GM18505 (cell line): ENCODE measurements around the gene NOTUM.

Source experiments
- ATAC-seq: cut with Tn5 transposase; IDR thresholded peaks from one replicate; pipeline ENCODE4 v1.9.1; 2021; ENCODE audit not compliant: unreplicated experiment
- POLR2A ChIP-seq: IDR thresholded peaks from 4 replicates; pipeline ENCODE4 v1.6.1; 2011; ENCODE audit warnings: borderline replicate concordance; ENCODE audit not compliant: insufficient read depth, insufficient read length; ENCODE audit errors: extremely low read depth

The NOTUM gene

GRCh38 chr17:81928544-81929252 is 32.3 kb downstream of the NOTUM start:
- TF ChIP-seq POLR2A: no peak
- no peak for ATAC-seq

DNA sequence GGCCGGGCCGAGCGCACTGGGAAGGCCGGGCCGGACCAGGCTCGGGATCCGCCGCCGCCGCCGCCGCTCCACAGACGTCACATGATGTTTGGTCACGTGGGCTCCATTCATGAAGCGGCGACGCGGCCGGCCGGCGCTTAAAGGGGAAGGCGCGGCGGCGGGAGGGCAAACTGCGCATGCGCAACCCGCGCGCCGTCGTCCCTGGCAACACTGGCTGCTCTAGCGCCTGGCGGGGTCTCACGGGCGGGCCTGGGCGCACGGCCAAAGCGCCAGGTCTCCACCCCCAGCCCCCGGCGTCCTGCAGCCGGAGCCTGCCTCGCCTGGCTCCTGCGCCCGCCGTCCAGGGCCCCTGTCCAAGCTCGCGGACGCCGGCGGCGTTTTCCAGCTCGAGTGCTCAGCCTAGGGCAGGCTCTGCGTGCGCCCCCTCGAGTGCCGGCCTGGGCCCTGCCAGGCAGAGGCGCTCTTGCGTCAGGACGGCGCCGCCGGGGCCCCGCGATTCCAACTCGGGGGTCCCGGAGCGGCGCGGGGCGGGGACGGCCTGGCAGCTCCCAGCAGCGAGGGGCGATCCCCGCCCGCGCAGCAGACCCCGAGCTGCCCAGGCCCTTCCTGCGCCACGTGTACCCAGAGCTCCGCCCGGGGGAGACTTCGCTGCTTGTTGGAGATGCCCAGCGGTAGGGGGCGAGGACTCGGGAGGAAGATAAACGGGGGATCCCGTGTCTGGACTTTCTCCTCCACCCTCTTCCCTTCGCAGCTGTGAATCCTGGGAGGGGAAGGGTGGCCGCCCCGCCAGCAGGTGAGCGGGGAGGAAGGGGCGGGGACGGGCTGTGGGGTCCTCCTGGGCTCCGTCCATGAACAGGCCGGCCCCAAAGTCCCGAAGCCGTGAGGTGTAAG is 33.1 kb downstream of the NOTUM start, which contains the start of gene MAFG:
Gene MAFG (minus strand): TSS at position 83 of the 891 bp plus-strand sequence. CDS start 4,550 bp downstream, outside the sequence.
- peak; percentile 55 for ATAC-seq

GRCh38 chr17:81927152-81927652 is 33.8 kb downstream of the NOTUM start:
- no peak for TF ChIP-seq POLR2A
- ATAC-seq: peak; percentile 13

More for the DNA sequence above, 33.1 kb downstream of the NOTUM start, which contains the start of gene MAFG:
- TF ChIP-seq POLR2A: peak; percentile 16

DNA sequence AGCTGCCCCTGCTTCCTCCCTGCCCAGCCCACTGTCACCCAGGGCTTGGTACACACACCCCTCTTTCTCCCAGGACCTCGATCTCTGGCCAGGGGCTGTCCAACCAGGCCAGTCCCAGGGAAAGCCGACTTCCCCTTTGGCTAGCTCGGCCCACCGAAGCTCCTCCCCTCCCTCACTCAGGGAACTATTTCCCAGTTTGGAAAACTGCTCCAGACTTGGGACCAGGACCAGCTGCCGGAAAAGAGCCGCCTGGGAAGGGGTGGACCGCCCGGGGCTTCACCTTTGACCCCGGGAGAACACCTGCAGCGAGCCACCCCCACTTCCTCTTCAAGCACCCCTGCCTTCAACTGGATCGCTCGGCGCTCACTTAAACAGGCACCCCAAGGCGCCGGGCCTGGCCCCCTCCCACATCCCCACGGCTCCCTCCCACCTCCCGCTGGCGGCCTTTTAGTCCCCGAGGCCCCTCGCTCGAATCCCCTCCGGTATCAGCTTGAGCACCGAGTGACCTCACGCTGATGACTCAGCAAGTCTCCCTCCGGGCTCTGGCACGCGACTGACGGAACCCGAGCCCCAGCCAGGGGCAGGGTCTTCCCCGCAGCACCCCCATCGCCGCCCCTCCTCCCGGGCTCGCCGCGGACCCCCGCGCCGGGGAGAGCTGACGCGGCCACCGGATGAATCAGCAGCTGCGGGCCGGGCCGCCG is 34.4 kb downstream of the NOTUM start:
- peak; percentile 13 for ATAC-seq
- TF ChIP-seq POLR2A: no peak

GRCh38 chr17:81925860-81926450 is 35.0 kb downstream of the NOTUM start:
- TF ChIP-seq POLR2A: no peak
- ATAC-seq: no peak

GRCh38 chr17:81924557-81925532 is 36.1 kb downstream of the NOTUM start:
- no peak for TF ChIP-seq POLR2A
- no peak for ATAC-seq

DNA sequence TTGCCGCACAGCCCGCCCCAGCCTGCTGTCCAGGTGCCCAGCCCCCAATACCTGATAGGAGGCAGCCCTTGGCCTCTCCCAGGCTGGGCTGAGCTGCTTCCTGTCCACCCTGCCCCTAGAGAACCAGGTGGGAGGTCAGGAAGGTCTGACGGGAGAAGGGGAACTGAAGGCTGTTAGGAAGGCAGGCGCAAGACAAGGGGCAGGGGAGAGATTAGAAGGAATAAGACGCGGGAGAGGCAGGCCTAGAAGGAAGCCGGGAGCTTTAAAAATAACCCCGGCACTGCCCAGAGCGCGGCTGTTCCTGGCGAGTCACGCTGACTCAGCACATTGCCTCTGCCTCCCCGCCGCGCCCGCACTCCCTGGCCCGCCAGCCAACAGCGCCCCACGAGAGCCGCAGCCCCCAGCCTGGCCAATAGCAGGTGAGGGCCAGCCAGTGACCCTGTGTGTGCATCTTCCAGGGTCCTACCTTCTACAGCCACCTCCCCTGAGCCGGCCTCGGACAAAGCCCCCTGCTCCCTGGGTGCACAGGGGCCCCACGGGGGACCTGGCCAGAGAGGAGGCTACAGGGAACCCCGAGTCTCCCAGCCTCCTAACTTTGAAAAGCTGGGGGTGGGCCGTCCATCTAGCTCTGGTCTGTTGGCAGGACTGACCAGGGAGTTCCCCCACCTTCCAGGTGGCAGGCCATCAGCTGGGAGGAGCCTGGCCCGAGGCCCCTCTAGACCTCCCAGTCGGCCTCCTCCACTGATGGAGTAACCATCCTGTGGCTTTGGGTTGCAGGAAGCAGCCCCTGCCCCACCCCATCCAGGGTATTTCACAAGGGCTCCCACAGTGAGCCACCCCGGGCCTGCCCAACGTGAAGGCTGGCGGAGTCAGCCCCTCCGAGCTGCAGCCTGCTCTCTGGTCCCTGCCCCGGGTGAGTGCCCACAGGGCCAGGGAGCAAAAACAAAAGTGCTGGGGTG is 37.4 kb downstream of the NOTUM start:
- no peak for TF ChIP-seq POLR2A
- no peak for ATAC-seq

- no peak for ATAC-seq
- no peak for TF ChIP-seq POLR2A
Measured at GRCh38 chr17:81922566-81923301, 38.3 kb downstream of the NOTUM start.

DNA sequence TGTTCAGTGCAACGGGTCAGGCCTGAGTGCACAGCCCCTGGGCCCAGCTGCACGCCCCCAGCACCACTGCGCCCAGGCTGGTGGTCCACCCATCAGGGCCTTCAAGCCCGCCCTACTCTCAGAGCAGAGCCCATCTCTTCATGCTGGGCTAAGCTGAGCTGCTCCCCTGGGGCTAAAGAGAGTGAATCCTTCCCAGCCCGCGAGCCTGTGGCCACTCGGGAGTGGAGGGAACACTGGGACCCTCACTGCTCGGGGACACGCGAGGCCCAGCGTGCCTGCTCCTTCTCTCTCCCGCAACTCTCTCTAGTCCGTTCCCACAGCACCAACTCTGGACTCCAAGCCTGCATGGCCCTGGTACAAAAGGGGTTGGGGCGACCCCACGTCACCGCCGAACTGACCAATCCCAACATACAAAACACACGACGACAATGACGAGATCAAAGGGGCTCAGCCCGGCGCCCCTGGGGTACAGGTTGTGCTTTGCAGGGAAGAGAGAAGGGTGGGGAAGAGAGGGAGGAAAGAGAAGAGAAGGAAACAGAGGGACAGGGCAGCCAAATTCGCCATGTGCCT is 38.9 kb downstream of the NOTUM start:
- ATAC-seq: no peak
- no peak for TF ChIP-seq POLR2A

GRCh38 chr17:81921537-81921862 is 39.5 kb downstream of the NOTUM start:
- ATAC-seq: no peak

More at GRCh38 chr17:81921537-81921862, 39.5 kb downstream of the NOTUM start:
- no peak for TF ChIP-seq POLR2A
